H9 (cell line): ENCODE measurements around the gene C20orf173. TPM values are rescaled to one million over a fixed set of nuclear protein-coding genes. Genes with fewer than 3 reads are reported as not detected.

Experiments
- DNase-seq: peaks from one replicate; pipeline ENCODE4 v3.0.0-alpha.2; 2017
- H2AFZ ChIP-seq: one replicate; pipeline ENCODE4 v1.6.1; 2013; ENCODE audit warnings: mild to moderate bottlenecking, low read length, control low read depth, moderate library complexity
- H2AK5ac ChIP-seq: 2 replicates; pipeline ENCODE4 v1.6.1; 2013; ENCODE audit warnings: low read length, control low read depth, mixed read lengths; ENCODE audit not compliant: insufficient read length
- H2BK120ac ChIP-seq: one replicate; pipeline ENCODE4 v1.6.1; 2013; ENCODE audit warnings: low read depth, mild to moderate bottlenecking, low read length, control low read depth, inconsistent platforms; ENCODE audit not compliant: poor library complexity, severe bottlenecking
- H2BK12ac ChIP-seq: 2 replicates; pipeline ENCODE4 v1.6.1; 2013; ENCODE audit warnings: low read length, control low read depth, mixed read lengths, low read depth; ENCODE audit not compliant: insufficient read length
- H2BK15ac ChIP-seq: 2 replicates; pipeline ENCODE4 v1.6.1; 2013; ENCODE audit warnings: low read depth, low read length, control low read depth
- H2BK20ac ChIP-seq: one replicate; pipeline ENCODE4 v1.6.1; 2013; ENCODE audit warnings: low read depth, mild to moderate bottlenecking, low read length, control low read depth, inconsistent platforms; ENCODE audit not compliant: poor library complexity, severe bottlenecking
- H2BK5ac ChIP-seq: 2 replicates; pipeline ENCODE4 v1.6.1; 2013; ENCODE audit warnings: low read length, control low read depth, mixed read lengths; ENCODE audit not compliant: insufficient read length
- H3K14ac ChIP-seq: 2 replicates; pipeline ENCODE4 v1.6.1; 2013; ENCODE audit warnings: low read length, control low read depth; ENCODE audit not compliant: insufficient read depth
- H3K18ac ChIP-seq: 2 replicates; pipeline ENCODE4 v1.6.1; 2013; ENCODE audit warnings: low read depth, mild to moderate bottlenecking, mixed read lengths, low read length, control low read depth; ENCODE audit not compliant: insufficient read length
- H3K23ac ChIP-seq: 2 replicates; pipeline ENCODE4 v1.6.1; 2013; ENCODE audit warnings: low read length, control low read depth, mixed read lengths, low read depth; ENCODE audit not compliant: insufficient read length
- H3K23me2 ChIP-seq: 2 replicates; pipeline ENCODE4 v1.6.1; 2013; ENCODE audit warnings: low read depth, mild to moderate bottlenecking, mixed read lengths, low read length, control low read depth; ENCODE audit not compliant: insufficient read length, poor library complexity, severe bottlenecking
- H3K27ac ChIP-seq: 2 replicates; pipeline ENCODE4 v1.5.1; 2013; ENCODE audit warnings: low read length, control low read depth, mixed read lengths, low read depth; ENCODE audit not compliant: insufficient read length
- H3K27me3 ChIP-seq: 2 replicates; pipeline ENCODE4 v1.6.1; 2013; ENCODE audit warnings: low read length, control low read depth, inconsistent platforms; ENCODE audit not compliant: insufficient read depth
- H3K4ac ChIP-seq: 2 replicates; pipeline ENCODE4 v1.6.1; 2013; ENCODE audit warnings: low read depth, mild to moderate bottlenecking, control low read depth, inconsistent platforms, low read length, moderate library complexity
- H3K4me1 ChIP-seq: 2 replicates; pipeline ENCODE4 v1.6.1; 2013; ENCODE audit warnings: low read length, control low read depth, inconsistent platforms; ENCODE audit not compliant: insufficient read depth
- H3K4me2 ChIP-seq: 2 replicates; pipeline ENCODE4 v1.6.1; 2013; ENCODE audit warnings: low read length, control low read depth, mixed read lengths; ENCODE audit not compliant: insufficient read length, insufficient read depth
- H3K56ac ChIP-seq: 2 replicates; pipeline ENCODE4 v1.6.1; 2013; ENCODE audit warnings: low read depth, mild to moderate bottlenecking, mixed read lengths, low read length, control low read depth; ENCODE audit not compliant: insufficient read length
- H3K79me1 ChIP-seq: 2 replicates; pipeline ENCODE4 v1.6.1; 2013; ENCODE audit warnings: low read depth, mild to moderate bottlenecking, moderate library complexity, low read length, control low read depth, inconsistent platforms; ENCODE audit not compliant: insufficient read depth, poor library complexity, severe bottlenecking
- H3K79me2 ChIP-seq: 2 replicates; pipeline ENCODE4 v1.6.1; 2013; ENCODE audit warnings: low read length, control low read depth, inconsistent platforms; ENCODE audit not compliant: insufficient read depth
- H3K9ac ChIP-seq: 2 replicates; pipeline ENCODE4 v1.6.1; 2013; ENCODE audit warnings: low read length, control low read depth, mixed read lengths; ENCODE audit not compliant: insufficient read length; ENCODE audit errors: extremely low read depth
- H3K9me3 ChIP-seq: one replicate; pipeline ENCODE4 v1.6.1; 2013; ENCODE audit warnings: low read depth, low read length, inconsistent platforms; ENCODE audit not compliant: control insufficient read depth
- H3T11ph ChIP-seq: one replicate; pipeline ENCODE4 v1.6.1; 2013; ENCODE audit warnings: mild to moderate bottlenecking, low read length, control low read depth, inconsistent platforms
- H4K20me1 ChIP-seq: one replicate; pipeline ENCODE4 v1.6.1; 2013; ENCODE audit not compliant: control insufficient read depth, insufficient read length, insufficient read depth
- H4K5ac ChIP-seq: 2 replicates; pipeline ENCODE4 v1.6.1; 2013; ENCODE audit warnings: low read depth, mild to moderate bottlenecking, mixed read lengths, low read length, control low read depth; ENCODE audit not compliant: insufficient read length
- H4K8ac ChIP-seq: replicated peaks from 2 replicates; pipeline ENCODE4 v1.6.1; 2013; ENCODE audit warnings: low read length, control low read depth, mixed read lengths, low read depth; ENCODE audit not compliant: insufficient read length
- H4K91ac ChIP-seq: 2 replicates; pipeline ENCODE4 v1.6.1; 2013; ENCODE audit warnings: low read depth, mild to moderate bottlenecking, moderate library complexity, mixed read lengths, low read length, control low read depth; ENCODE audit not compliant: insufficient read length
- H3K27ac Mint-ChIP-seq, 3 experiments: 2 replicates in 2 of 3; 3 replicates in 1 of 3; pipeline ENCODE4 v1.8.0; 2020 to 2021; ENCODE audit warnings: mixed read lengths in 3 of 3, mild to moderate bottlenecking in 1 of 3, moderate library complexity in 1 of 3
- H3K27me3 Mint-ChIP-seq: 2 replicates; pipeline ENCODE4 v1.8.0; 2021; ENCODE audit warnings: low read depth, mild to moderate bottlenecking, moderate library complexity, mixed read lengths
- H3K36me3 Mint-ChIP-seq, 3 experiments: 2 replicates in 2 of 3; 3 replicates in 1 of 3; pipeline ENCODE4 v1.8.0; 2020 to 2021; ENCODE audit warnings: low read depth in 3 of 3, mixed read lengths in 3 of 3; ENCODE audit not compliant: insufficient read depth in 1 of 3
- H3K4me1 Mint-ChIP-seq, 2 experiments: 2 replicates each; pipeline ENCODE4 v1.8.0; 2020; ENCODE audit warnings: mixed read lengths in 2 of 2
- H3K4me3 Mint-ChIP-seq, 2 experiments: 2 replicates in 1 of 2; 3 replicates in 1 of 2; pipeline ENCODE4 v1.8.0; 2020 to 2021; ENCODE audit warnings: mild to moderate bottlenecking in 2 of 2, mixed read lengths in 2 of 2, moderate library complexity in 1 of 2
- H3K9me3 Mint-ChIP-seq, 2 experiments: 2 replicates in 1 of 2; 3 replicates in 1 of 2; pipeline ENCODE4 v1.8.0; 2020; ENCODE audit warnings: mild to moderate bottlenecking in 2 of 2, mixed read lengths in 2 of 2, moderate library complexity in 1 of 2
- WGBS: extraction: QIAGEN DNeasy Blood & Tissue Kit; methylation state at CpG from one replicate; pipeline ENCODE4 v1.1.7; 2013; ENCODE audit warnings: missing lambda C conversion rate, low lambda C conversion rate, mixed read lengths; ENCODE audit not compliant: insufficient read length; ENCODE audit errors: extremely low coverage; 5-methylcytosine and 5-hydroxymethylcytosine counted together
- total RNA-seq: library from RNA; stranded (reverse); gene quantifications from 2 replicates; pipeline ENCODE4 v1.2.1, GENCODE V29; 2021
- TF ChIP-seq, protein P1 (sequence below): fragments of 200-600 bp; sonication (generic); conservative IDR thresholded peaks from 3 replicates; pipeline ENCODE4 v1.8.0; 2021; ENCODE audit warnings: antibody characterized with exemption, mild to moderate bottlenecking

C20orf173 gene
- total RNA-seq, 1 experiment from 2014 or later = not detected

- Histone ChIP-seq H2BK20ac (no peak overlapping the region), H2BK5ac (no peak overlapping the region), H4K91ac (no peak overlapping the region), H3K9me3 (no peaks in the 10 kb centered on the region), H3K79me2 (no peaks in the 10 kb centered on the region), H2AK5ac (no peak overlapping the region), H3K79me1 (no peaks in the 10 kb centered on the region), H4K8ac (no peak overlapping the region), H3K18ac (no peak overlapping the region), H3T11ph (no peak overlapping the region), H3K4me2 (no peak overlapping the region), H3K14ac (no peak overlapping the region), H2AFZ (no peak overlapping the region), H4K5ac (no peak overlapping the region), H2BK120ac (no peak overlapping the region), H3K23ac (no peak overlapping the region), H2BK12ac (no peak overlapping the region), H3K23me2 (no peaks in the 10 kb centered on the region), H3K27ac (no peak overlapping the region), H3K56ac (no peak overlapping the region), H3K27me3 (no peaks in the 10 kb centered on the region), H3K4me1 (no peaks in the 10 kb centered on the region), H2BK15ac (no peak overlapping the region), H4K20me1 (no peaks in the 10 kb centered on the region), H3K4ac (no peak overlapping the region), H3K9ac (no peak overlapping the region)
- Mint-ChIP-seq H3K9me3 (no peaks in the 10 kb centered on the region), H3K36me3 (peaks cover 41 to 87% (median 86%) of the 10 kb centered on the region in 3 experiments), H3K27ac (no peak overlapping the region), H3K4me1 (no peaks in the 10 kb centered on the region), H3K4me3 (no peak overlapping the region), H3K27me3 (no peaks in the 10 kb centered on the region)
- WGBS = no CpG with 5 or more reads among the region's 1 CpG
- no peak for DNase-seq
- TF ChIP-seq, protein P1, sequence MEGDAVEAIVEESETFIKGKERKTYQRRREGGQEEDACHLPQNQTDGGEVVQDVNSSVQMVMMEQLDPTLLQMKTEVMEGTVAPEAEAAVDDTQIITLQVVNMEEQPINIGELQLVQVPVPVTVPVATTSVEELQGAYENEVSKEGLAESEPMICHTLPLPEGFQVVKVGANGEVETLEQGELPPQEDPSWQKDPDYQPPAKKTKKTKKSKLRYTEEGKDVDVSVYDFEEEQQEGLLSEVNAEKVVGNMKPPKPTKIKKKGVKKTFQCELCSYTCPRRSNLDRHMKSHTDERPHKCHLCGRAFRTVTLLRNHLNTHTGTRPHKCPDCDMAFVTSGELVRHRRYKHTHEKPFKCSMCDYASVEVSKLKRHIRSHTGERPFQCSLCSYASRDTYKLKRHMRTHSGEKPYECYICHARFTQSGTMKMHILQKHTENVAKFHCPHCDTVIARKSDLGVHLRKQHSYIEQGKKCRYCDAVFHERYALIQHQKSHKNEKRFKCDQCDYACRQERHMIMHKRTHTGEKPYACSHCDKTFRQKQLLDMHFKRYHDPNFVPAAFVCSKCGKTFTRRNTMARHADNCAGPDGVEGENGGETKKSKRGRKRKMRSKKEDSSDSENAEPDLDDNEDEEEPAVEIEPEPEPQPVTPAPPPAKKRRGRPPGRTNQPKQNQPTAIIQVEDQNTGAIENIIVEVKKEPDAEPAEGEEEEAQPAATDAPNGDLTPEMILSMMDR = no peak
These were observed 30.2 kb downstream of the C20orf173 start for GRCh38 chr20:35499271-35499670.
